EH (cell line): ENCODE results near the gene USP34.
"Not testable (repeated sequence)": the region's sequence is repeated elsewhere in the genome, so short reads cannot be mapped to it uniquely, and the experiment has no call there.

Experiments used
- DNase-seq: peaks from one replicate; pipeline ENCODE4 v3.0.0-alpha.2; 2015; ENCODE audit warnings: low read depth

The USP34 gene

DNA sequence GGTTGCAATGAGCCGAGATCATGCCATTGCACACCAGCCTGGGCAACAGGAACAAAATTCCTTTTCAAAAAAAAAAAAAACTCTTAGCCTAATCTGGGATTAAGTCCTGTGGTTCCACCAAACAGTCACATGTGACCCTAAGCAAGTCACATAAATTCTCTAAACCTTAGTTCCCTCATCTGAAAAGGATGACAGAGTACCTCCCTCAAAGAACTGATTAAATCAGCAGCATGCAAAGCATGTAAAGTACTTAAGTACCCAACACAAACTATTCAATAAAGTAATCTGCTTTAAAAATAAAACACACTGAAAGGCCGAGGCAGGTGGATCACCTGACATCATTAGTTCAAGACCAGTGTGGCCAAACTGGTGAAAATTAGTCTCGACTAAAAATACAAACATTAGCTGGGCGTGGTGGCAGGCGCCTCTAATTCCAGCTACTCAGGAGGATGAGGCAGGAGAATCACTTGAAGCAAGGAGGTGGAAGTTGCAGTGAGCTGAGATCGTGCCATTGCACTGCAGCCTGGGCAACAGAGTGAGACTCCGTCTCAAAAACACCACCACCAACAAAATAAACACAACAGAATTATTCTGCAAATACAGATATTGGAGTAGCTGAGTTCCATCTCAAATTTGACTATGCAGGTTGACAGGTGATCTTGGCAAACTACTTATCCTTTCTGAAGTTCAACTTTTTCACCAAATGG lies 7.0 kb downstream of the USP34 start:
- DNase-seq = peak; percentile 23

DNA sequence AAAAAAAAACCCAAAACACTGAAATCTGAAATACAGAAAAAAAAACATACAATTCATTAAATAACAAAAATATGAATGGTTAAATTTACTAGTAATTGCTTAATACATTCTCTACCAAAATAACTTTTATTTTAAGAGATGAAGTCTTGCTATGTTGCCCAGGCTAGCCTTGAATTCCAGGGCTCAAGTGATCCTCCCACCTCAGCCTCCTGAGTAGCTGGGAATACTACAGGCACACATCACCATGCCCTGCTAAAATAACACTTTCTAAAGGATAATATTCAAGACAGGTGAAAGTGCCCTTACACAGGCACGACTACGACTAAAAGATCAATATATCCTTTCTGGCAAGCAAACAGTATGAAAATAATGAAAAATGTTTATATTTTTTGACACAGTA lies 9.5 kb downstream of the USP34 start:
- no peak for DNase-seq

DNA sequence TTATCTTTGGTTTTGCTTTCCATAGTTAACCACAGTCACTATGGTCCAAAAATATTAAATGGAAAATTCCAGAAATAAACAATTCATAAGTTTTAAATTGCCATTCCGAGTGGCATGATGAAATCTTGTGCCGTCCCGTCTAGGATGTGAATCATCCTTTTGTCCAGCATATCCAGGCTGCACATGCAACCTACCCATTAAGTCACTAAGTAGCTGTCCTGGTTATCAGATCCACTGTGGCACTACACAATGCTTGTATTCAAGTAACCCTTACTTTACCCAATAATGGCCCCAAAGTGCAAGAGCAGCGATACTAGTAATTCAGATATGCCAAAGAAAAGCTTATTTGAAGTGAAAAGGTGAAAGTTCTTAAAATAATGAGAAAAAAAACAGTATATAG lies 10.7 kb downstream of the USP34 start:
- DNase-seq = peak; percentile 86

DNA sequence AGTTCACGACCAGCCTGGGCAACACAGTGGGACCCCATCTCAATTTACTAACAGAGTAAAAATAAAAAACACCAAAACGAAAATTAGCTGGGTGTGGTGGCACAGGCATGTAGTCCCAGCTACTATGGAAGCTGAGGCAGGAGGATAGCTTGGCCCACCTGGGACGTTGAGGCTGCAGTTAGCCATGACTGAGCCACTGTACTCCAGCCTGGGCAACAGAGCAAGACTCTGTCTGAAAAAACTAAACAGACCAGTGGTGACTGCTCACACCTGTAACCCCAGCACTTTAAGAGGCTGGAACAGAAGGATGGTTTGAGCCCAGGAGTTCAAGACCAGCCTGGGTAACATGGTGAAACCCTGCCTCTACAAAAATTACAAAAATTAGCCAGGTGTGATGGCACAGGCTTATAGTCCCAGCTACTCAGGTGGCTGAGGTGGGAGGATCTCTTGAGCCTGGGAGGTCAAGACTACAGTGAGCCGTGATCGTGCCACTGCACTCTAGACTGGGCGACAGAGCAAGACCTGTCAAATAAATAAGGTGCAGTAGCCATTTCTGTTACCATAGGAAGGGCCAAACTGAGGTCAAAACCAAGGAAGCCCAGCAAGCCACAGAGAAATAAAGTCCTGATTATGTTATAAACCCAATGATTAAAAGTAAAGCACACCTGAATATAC lies 14.0 kb downstream of the USP34 start:
- no peak for DNase-seq

DNA sequence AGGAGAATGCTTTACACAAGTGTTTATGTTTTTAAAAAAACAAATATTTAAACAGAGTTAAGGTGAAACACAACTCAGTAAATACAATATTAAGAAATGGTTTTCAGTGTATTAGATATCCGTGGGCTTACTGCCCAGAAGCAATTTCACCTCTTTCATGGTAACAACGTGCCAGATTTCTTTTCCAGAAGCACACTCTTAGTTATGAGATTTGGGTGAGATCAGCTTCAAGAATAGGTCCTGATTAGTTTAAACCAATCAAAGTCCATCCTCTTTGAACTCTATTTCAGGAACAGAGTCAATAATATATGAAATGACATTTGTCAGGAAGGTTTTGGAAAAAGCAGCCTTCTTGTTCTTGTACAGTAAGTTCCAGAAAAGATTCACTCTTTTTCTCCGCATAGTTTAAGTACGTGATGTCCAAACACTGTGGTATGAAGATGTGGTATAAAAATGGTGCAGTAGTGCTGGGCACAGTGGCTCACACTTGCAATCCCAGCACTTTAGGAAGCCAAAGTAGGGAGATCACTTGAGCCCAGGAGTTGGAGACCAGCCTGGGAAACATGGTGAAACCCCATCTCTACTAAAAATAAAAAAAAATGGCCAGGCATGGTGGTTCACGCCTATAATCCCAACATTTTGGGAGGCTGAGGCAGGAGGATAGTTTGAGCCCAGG lies 14.7 kb downstream of the USP34 start:
- DNase-seq = no peak

DNA sequence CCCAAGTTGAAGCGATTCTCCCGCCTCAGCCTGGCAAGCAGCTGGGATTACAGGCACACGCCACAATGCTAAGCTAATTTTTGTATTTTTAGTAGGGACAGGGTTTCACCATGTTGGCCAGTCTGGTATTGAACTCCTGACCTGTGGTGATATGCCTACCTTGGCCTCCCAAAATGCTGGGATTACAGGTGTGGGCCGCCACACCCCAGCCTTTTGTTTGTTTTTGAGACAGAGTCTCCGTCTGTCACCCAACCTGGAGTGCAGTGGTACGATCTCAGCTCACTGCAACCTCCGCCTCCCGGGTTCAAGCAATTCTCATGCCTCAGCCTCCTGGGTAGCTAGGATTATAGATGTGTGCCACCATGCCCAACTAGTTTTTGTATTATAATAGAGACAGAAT lies 15.9 kb downstream of the USP34 start:
- DNase-seq = not testable (repeated sequence)

DNA sequence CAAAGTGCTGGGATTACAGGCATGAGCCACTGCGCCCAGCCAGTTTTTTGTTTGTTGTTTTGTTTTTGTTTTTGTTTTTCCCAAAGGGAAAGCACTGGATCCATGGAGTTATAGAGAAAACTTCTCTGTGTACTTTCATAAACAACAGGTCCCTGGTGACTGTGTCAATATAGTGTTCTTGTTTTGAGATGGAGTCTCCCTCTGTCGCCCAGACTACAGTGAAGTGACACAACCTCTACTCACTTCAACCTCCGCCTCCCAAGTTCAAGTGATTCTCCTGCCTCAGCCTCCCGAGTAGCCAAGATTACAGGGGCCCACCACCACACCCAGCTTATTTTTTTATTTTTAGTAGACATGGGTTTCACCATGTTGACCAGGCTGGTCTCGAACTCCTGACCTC lies 16.5 kb downstream of the USP34 start:
- DNase-seq = no peak

DNA sequence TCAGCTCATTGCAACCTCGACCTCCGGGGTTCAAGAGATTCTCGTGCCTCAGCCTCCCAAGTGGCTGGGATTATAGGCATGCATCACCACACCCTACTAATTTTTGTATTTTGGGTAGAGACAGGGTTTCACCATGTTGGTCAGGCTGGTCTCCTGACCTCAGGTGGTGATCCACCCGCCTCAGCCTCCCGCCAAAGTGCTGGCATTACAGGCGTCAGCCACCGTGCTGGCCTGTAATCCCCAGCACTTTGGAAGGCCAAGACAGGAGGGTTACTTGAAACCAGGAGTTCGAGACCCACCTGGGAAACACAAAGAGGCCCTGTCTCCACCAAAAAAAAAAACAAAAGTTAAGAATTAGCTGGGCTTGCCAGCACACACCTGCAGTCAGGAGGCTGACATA lies 18.5 kb downstream of the USP34 start:
- DNase-seq = no peak

DNA sequence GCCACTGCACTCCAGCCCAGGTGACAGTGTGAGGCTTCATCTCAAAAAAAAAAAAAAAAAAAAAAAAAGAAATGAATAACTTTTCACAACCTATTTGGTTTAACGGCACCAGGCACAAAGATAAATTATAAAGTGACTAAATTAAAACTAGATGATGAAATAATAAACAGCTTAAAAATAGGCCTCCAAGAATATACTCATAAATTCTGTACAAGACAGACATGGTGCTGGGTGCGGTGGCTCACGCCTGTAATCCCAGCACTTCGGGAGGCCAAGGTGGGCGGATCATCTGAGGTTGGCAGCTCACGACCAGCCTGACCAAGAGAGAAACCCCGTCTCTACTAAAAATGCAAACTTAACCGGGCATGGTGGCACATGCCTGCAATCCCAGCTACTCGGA lies 19.7 kb downstream of the USP34 start:
- DNase-seq = no peak

DNA sequence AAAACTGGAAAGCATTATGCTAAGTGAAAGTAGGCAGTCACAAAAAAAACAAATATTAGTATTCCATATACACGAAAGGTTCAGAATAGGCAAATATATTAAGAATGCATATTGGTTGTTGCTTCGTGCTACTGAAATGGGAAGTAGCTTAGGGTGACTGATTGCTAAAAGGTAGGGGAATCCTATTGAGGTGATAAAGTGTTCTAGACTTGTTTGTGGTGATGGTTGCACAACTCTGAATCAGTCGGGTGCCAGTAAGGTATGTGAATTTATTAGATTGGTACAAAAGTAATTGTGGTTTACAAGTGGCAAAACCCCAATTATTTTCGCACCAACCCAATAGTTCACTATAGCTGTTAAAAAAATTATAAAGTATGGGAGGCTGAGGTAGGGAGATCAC lies 20.7 kb downstream of the USP34 start:
- no peak for DNase-seq

DNA sequence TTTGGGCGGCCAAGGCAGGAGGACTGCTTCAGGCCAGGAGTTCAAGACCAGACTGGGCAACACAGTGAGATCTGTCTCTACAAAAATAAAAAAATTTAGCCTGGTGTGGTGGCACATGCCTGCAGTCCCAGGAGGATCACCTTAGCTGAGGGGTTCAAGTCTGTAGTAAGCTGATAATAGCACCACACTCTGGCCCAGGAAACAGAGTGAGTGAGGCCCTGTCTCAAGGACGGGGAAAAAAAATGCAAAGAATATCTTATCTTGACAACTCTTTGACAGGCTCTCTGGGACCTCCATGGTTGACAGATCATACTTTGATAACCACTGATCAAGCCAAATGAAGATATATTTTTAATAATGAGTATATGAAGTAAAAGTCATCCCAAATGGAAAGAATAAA lies 22.7 kb downstream of the USP34 start:
- DNase-seq = no peak

DNA sequence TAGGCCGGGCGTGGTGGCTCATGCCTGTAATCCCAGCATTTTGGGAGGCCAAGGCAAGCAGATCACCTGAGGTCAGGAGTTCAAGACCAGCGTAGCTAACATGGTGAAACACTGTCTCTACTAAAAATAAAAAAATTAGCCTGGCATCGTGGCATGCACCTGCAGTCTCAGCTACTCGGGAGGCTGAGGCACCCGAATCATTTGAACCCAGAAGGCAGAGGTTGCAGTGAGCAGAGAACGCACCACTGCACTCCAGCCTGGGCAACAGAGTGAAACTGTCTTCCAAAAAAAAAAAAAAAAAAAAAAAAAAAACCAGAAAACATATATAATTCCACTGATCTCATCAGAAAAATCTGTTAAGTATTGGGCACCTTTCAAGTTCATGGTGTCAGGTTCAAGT lies 23.9 kb downstream of the USP34 start:
- not testable (repeated sequence) for DNase-seq

DNA sequence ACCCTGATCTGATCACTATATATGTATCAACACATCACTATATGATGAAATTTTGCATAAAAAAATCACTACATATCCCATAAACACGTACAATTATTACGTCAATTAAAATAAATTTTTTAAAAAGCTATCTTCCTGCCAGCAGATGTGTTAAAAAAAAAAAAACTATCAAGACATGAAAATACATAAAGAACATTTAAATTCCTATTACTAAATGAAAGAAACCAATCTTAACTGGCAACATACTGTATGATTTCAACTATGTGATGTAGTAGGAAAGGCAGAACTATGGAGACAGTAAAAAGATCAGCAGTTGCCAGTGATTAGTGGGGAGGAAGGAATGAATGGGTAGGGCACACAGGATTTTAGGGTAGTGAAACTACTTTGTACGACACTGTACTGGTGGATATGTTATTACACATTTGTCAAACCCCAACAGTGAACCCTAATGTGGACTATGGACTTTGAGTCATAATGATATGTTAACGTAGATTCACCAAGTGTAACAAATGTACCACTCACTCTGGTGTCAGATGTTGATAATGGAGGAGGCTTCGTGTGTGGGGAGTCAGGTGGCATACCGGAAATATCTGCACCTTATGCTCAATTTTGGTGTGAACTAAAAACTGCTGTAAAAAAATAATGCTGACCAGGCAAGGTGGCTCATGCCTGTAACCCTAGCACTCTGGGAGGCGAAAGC lies 27.4 kb downstream of the USP34 start:
- DNase-seq = no peak

DNA sequence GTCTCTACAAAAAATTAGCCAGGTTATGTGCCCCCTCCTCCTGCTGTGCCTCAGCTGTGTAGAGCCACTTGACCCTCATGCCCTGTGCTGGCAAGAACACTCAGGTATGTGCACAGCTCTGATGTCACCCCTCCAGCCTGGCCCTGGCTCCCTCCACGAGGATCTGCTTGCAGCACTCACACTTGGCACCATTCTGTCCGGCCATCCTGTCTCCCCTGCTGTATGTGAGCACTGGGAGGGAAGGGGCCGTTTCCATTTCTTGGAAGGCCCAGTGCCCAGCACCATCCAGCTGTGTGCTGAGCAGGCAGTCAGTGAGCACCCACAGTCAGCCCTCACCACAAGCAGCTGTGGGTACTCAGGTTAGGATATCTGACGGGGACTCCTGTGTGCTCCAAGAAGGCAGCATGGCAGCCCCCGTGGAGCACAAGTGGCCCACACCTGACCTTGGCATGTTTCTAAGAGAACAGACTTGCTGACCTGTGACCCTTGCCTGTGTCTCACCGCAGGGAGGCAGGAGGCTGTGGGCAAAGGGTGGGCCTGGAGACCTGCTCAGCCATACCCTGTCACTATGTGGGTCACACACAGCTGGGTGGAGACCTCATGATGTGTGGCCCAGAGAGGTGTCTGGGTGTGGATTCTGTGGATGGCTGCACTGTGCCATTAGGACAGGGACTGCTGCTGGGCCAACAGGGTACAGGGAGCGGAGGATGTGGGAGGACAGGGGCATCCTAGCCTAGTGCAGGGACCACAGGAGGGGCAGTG lies 31.5 kb downstream of the USP34 start:
- DNase-seq = no peak

DNA sequence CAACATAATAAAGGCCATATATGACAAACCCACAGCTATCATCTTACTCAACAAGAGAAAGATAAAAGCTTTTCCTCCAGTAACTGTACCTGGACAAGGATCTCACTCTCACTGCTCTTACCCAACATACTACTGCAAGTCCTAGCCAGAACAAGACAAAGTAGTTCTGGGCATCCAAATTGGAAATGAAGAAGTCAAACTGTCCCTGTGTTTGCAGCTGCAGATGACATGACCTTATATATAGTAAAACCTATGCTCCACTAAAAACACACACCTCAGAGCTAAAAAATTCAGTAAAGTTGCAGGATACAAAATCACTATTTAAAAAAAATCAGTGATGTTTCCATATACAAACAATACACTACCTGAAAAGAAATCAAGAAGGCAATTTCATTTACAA lies 32.2 kb downstream of the USP34 start:
- DNase-seq = no peak

DNA sequence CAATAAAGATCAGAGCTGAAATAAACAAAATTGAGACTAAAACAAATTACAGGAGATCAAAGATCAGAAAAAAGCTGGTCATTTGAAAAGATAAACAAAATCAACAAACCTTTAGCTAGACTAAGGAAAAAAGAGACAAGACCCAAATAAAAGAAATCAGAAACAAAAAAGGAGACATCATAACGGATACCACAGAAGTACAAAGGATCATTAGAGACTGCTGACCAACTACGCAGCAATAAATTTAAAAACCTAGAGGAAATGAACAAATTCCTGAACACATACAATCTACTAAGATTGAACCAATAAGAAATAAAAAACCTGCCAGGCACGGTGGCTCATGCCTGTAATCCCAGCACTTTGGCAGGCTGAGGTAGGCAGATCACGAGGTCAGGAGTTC lies 33.7 kb downstream of the USP34 start:
- DNase-seq = no peak

DNA sequence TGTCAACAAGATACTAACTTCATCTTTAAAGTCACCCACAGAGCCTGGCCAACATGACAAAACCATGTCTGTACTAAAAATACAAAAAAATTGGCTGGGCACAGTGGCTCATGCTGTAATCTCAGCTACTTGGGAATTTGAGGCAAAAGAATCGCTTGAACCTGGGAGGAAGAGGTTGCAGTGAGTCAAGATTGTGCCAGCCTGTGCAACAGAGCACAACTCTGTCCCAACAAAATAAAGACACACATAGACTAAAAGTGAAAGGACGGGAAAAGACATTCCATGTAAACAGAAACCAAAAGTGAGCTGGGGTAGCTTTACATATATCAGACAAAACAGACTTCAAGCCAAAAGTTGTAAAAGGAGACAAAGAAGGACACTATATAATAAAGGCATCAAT lies 34.8 kb downstream of the USP34 start:
- DNase-seq = peak; percentile 32

DNA sequence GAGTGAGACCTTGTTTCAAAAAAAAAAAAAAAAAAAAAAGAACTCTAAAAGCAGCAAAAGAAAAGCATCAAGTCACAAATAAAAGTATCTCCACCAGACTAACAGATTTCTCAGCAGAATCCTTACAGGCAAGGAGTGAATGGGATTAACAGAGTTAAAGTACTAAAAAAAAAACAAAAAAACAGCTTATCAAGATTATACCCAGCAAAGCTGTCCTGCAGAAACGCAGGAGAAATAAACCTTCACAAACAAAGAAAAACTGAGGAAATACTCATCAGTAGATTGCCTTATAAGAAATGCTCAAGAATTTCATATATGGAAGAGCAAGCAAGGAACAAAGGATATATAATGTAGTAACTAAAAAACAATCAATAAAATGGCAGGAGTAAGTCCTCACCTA lies 35.6 kb downstream of the USP34 start:
- no peak for DNase-seq

DNA sequence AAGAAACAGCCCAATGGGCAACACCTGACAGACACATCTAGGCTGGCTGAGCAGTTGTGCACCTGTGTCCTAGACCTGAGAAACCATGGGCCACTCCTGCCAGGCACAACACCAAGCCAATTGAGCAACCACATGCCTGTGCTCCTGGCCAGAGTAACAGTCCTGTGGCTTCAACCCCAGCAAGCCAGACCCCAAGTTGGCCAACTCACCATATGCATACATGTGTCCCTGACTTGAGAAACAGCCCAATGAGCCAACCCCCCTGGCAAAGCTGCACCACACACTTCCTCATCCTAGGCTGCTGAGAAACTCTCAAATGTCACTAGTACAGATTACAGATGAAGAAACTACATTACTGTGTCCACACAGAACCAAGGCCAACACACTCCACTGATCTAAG lies 36.6 kb downstream of the USP34 start:
- no peak for DNase-seq

DNA sequence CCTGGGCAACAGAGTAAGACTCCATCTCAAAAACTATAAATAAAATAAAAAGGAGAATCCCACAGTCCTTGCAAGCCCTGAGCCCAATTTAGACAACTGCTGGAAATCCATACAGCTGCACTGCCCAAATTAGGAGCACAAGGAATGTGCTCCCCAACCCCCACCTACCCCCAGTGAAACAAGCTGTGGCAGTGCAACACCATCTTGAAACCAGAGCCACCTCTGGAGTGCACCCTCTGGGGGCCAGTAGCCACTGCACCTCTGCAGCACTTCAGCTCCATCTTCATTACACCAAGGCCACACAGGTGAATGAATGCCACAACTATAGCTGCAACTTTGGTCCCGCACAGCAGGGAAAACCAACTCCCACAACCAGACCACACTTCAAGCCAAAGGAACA lies 37.3 kb downstream of the USP34 start:
- peak; percentile 23 for DNase-seq

DNA sequence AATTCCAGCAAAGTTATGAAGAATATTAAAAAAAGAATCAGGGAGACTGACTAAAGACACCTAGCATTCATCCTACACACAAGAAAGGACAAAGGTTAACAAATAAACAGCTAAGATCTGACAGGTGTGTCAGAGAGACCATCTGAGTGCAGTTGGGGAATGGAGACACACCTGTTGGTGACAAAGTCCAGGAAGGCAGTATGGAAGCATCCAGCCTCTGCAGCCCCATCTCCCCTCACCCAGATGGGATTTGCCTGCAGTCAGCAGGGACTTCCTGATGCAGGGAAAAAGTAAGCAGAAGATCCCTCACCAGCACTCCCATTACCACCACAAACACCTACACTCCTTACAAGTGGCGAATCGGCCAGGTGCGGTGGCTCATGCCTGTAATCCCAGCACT lies 37.9 kb downstream of the USP34 start:
- DNase-seq = no peak

DNA sequence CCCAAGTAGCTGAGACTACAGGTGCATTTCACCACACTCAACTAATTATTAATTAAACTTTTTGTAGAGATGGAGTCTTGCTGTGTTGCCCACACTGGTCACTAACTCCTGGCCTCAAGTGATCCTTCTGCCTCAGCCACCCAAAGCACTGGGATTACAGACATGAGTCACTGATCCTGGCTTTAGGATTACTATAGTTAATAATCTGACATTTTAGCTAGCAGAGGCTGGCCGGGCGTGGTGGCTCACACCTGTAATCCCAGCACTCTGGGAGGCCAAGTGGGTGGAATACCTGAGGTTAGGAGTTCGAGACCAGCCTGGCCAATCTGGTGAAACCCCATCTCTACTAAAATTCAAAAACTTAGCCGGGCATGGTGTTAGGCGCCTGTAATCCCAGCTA lies 39.5 kb downstream of the USP34 start:
- DNase-seq = no peak
